ENCODE measurements around the gene VPS50.

Gene VPS50

GRCh38 chr7:93238131-93238530 lies 6.0 kb downstream of the VPS50 start:
- H3K4me3 ChIP-seq (ENCODE audit: low read depth in 1 of 5, low read length in 5 of 5) = no peak overlapping the region
- no peak overlapping the region for H3K9ac ChIP-seq (ENCODE audit: low read length in 5 of 5)
- H3K9me3 ChIP-seq (ENCODE audit: control insufficient read depth in 5 of 5, low read length in 5 of 5) = no peaks in the 10 kb centered on the region
- H3K4me1 ChIP-seq (ENCODE audit: control insufficient read depth in 5 of 5, insufficient read depth in 5 of 5, low read length in 5 of 5) = peaks cover 0 to 6% (median under 1%) of the 10 kb centered on the region in 5 donors
- no peak overlapping the region for H3K27ac ChIP-seq (ENCODE audit: low read depth, low read length)
- H3K36me3 ChIP-seq (ENCODE audit: control insufficient read depth in 5 of 5, insufficient read depth in 5 of 5, low read length in 5 of 5) = peaks cover 0 to 6% (median 3%) of the 10 kb centered on the region in 5 donors
- H3K27me3 ChIP-seq (ENCODE audit: control insufficient read depth in 5 of 5, insufficient read depth in 4 of 5, low read length in 5 of 5) = no peaks in the 10 kb centered on the region

GRCh38 chr7:93238748-93239147 lies 6.6 kb downstream of the VPS50 start:
- Histone ChIP-seq H3K36me3 (ENCODE audit: control insufficient read depth in 5 of 5, insufficient read depth in 5 of 5, low read length in 5 of 5) (peaks cover 0 to 6% (median 3%) of the 10 kb centered on the region in 5 donors), H3K9ac (ENCODE audit: low read length in 5 of 5) (no peak overlapping the region), H3K27me3 (ENCODE audit: control insufficient read depth in 5 of 5, insufficient read depth in 4 of 5, low read length in 5 of 5) (no peaks in the 10 kb centered on the region), H3K4me3 (ENCODE audit: low read depth in 1 of 5, low read length in 5 of 5) (no peak overlapping the region), H3K9me3 (ENCODE audit: control insufficient read depth in 5 of 5, low read length in 5 of 5) (no peaks in the 10 kb centered on the region), H3K4me1 (ENCODE audit: control insufficient read depth in 5 of 5, insufficient read depth in 5 of 5, low read length in 5 of 5) (peaks cover 0 to under 1% (median 0%) of the 10 kb centered on the region in 5 donors), H3K27ac (ENCODE audit: low read depth, low read length) (no peak overlapping the region)

GRCh38 chr7:93239824-93240223 lies 7.7 kb downstream of the VPS50 start:
- H3K4me3 ChIP-seq (ENCODE audit: low read depth in 1 of 5, low read length in 5 of 5) = no peak overlapping the region

GRCh38 chr7:93242106-93242505 lies 9.9 kb downstream of the VPS50 start:
- Histone ChIP-seq H3K27ac (ENCODE audit: low read depth, low read length) (no peak overlapping the region), H3K36me3 (ENCODE audit: control insufficient read depth in 5 of 5, insufficient read depth in 5 of 5, low read length in 5 of 5) (peaks cover 0 to 6% (median 3%) of the 10 kb centered on the region in 5 donors), H3K4me3 (ENCODE audit: low read depth in 1 of 5, low read length in 5 of 5) (no peak overlapping the region), H3K4me1 (ENCODE audit: control insufficient read depth in 5 of 5, insufficient read depth in 5 of 5, low read length in 5 of 5) (peaks cover 0 to 3% (median 0%) of the 10 kb centered on the region in 5 donors), H3K27me3 (ENCODE audit: control insufficient read depth in 5 of 5, insufficient read depth in 4 of 5, low read length in 5 of 5) (no peaks in the 10 kb centered on the region), H3K9ac (ENCODE audit: low read length in 5 of 5) (no peak overlapping the region), H3K9me3 (ENCODE audit: control insufficient read depth in 5 of 5, low read length in 5 of 5) (no peaks in the 10 kb centered on the region)

More at GRCh38 chr7:93239824-93240223, 7.7 kb downstream of the VPS50 start:
- Histone ChIP-seq H3K4me1 (ENCODE audit: control insufficient read depth in 5 of 5, insufficient read depth in 5 of 5, low read length in 5 of 5) (no peaks in the 10 kb centered on the region), H3K27me3 (ENCODE audit: control insufficient read depth in 5 of 5, insufficient read depth in 4 of 5, low read length in 5 of 5) (no peaks in the 10 kb centered on the region), H3K27ac (ENCODE audit: low read depth, low read length) (no peak overlapping the region), H3K36me3 (ENCODE audit: control insufficient read depth in 5 of 5, insufficient read depth in 5 of 5, low read length in 5 of 5) (peaks cover 0 to 6% (median 3%) of the 10 kb centered on the region in 5 donors), H3K9ac (ENCODE audit: low read length in 5 of 5) (no peak overlapping the region), H3K9me3 (ENCODE audit: control insufficient read depth in 5 of 5, low read length in 5 of 5) (no peaks in the 10 kb centered on the region)

- H3K4me3 ChIP-seq (ENCODE audit: low read depth in 1 of 5, low read length in 5 of 5) = peak overlapping the region in 1 of 5 donors; percentile 40
- no peaks in the 10 kb centered on the region for H3K27me3 ChIP-seq (ENCODE audit: control insufficient read depth in 5 of 5, insufficient read depth in 4 of 5, low read length in 5 of 5)
- H3K4me1 ChIP-seq (ENCODE audit: control insufficient read depth in 5 of 5, insufficient read depth in 5 of 5, low read length in 5 of 5) = peaks cover 0 to 3% (median 0%) of the 10 kb centered on the region in 5 donors
- peak overlapping the region in 1 of 5 donors; percentile 25 for H3K9ac ChIP-seq (ENCODE audit: low read length in 5 of 5)
- no peaks in the 10 kb centered on the region for H3K9me3 ChIP-seq (ENCODE audit: control insufficient read depth in 5 of 5, low read length in 5 of 5)
- H3K36me3 ChIP-seq (ENCODE audit: control insufficient read depth in 5 of 5, insufficient read depth in 5 of 5, low read length in 5 of 5) = peaks cover 0 to 6% (median 2%) of the 10 kb centered on the region in 5 donors
- no peak overlapping the region for H3K27ac ChIP-seq (ENCODE audit: low read depth, low read length)
Measured at GRCh38 chr7:93245525-93246432, 13.6 kb downstream of the VPS50 start.

GRCh38 chr7:93249491-93250148 lies 17.5 kb downstream of the VPS50 start:
- no peak overlapping the region for H3K9ac ChIP-seq (ENCODE audit: low read length in 5 of 5)
- peaks cover 0 to 7% (median 3%) of the 10 kb centered on the region in 5 donors for H3K36me3 ChIP-seq (ENCODE audit: control insufficient read depth in 5 of 5, insufficient read depth in 5 of 5, low read length in 5 of 5)
- H3K4me1 ChIP-seq (ENCODE audit: control insufficient read depth in 5 of 5, insufficient read depth in 5 of 5, low read length in 5 of 5) = peaks cover 0 to 3% (median 0%) of the 10 kb centered on the region in 5 donors
- no peaks in the 10 kb centered on the region for H3K27me3 ChIP-seq (ENCODE audit: control insufficient read depth in 5 of 5, insufficient read depth in 4 of 5, low read length in 5 of 5)
- no peak overlapping the region for H3K27ac ChIP-seq (ENCODE audit: low read depth, low read length)
- no peak overlapping the region for H3K4me3 ChIP-seq (ENCODE audit: low read depth in 1 of 5, low read length in 5 of 5)
- no peaks in the 10 kb centered on the region for H3K9me3 ChIP-seq (ENCODE audit: control insufficient read depth in 5 of 5, low read length in 5 of 5)

- Histone ChIP-seq H3K36me3 (ENCODE audit: control insufficient read depth in 5 of 5, insufficient read depth in 5 of 5, low read length in 5 of 5) (peaks cover 17 to 30% (median 22%) of the 10 kb centered on the region in 5 donors), H3K4me1 (ENCODE audit: control insufficient read depth in 5 of 5, insufficient read depth in 5 of 5, low read length in 5 of 5) (no peaks in the 10 kb centered on the region), H3K9me3 (ENCODE audit: control insufficient read depth in 5 of 5, low read length in 5 of 5) (no peaks in the 10 kb centered on the region), H3K4me3 (ENCODE audit: low read depth in 1 of 5, low read length in 5 of 5) (no peak overlapping the region), H3K9ac (ENCODE audit: low read length in 5 of 5) (no peak overlapping the region), H3K27me3 (ENCODE audit: control insufficient read depth in 5 of 5, insufficient read depth in 4 of 5, low read length in 5 of 5) (no peaks in the 10 kb centered on the region), H3K27ac (ENCODE audit: low read depth, low read length) (no peak overlapping the region)
Measured at GRCh38 chr7:93258661-93259060, 26.5 kb downstream of the VPS50 start.

GRCh38 chr7:93262535-93262934 lies 30.4 kb downstream of the VPS50 start:
- H3K4me3 ChIP-seq (ENCODE audit: low read depth in 1 of 5, low read length in 5 of 5) = no peak overlapping the region
- peaks cover 14 to 34% (median 22%) of the 10 kb centered on the region in 5 donors for H3K36me3 ChIP-seq (ENCODE audit: control insufficient read depth in 5 of 5, insufficient read depth in 5 of 5, low read length in 5 of 5)
- H3K4me1 ChIP-seq (ENCODE audit: control insufficient read depth in 5 of 5, insufficient read depth in 5 of 5, low read length in 5 of 5) = no peaks in the 10 kb centered on the region
- no peak overlapping the region for H3K9ac ChIP-seq (ENCODE audit: low read length in 5 of 5)
- H3K9me3 ChIP-seq (ENCODE audit: control insufficient read depth in 5 of 5, low read length in 5 of 5) = no peaks in the 10 kb centered on the region
- H3K27me3 ChIP-seq (ENCODE audit: control insufficient read depth in 5 of 5, insufficient read depth in 4 of 5, low read length in 5 of 5) = no peaks in the 10 kb centered on the region
- no peak overlapping the region for H3K27ac ChIP-seq (ENCODE audit: low read depth, low read length)

- H3K27ac ChIP-seq (ENCODE audit: low read depth, low read length) = no peak overlapping the region
- no peak overlapping the region for H3K9ac ChIP-seq (ENCODE audit: low read length in 5 of 5)
- peaks cover 7 to 34% (median 18%) of the 10 kb centered on the region in 5 donors for H3K36me3 ChIP-seq (ENCODE audit: control insufficient read depth in 5 of 5, insufficient read depth in 5 of 5, low read length in 5 of 5)
- H3K9me3 ChIP-seq (ENCODE audit: control insufficient read depth in 5 of 5, low read length in 5 of 5) = no peaks in the 10 kb centered on the region
- no peaks in the 10 kb centered on the region for H3K4me1 ChIP-seq (ENCODE audit: control insufficient read depth in 5 of 5, insufficient read depth in 5 of 5, low read length in 5 of 5)
- no peaks in the 10 kb centered on the region for H3K27me3 ChIP-seq (ENCODE audit: control insufficient read depth in 5 of 5, insufficient read depth in 4 of 5, low read length in 5 of 5)
- H3K4me3 ChIP-seq (ENCODE audit: low read depth in 1 of 5, low read length in 5 of 5) = no peak overlapping the region
Measured at GRCh38 chr7:93265220-93265619, 33.1 kb downstream of the VPS50 start.

- Histone ChIP-seq H3K4me3 (ENCODE audit: low read depth in 1 of 5, low read length in 5 of 5) (no peak overlapping the region), H3K27ac (ENCODE audit: low read depth, low read length) (no peak overlapping the region), H3K36me3 (ENCODE audit: control insufficient read depth in 5 of 5, insufficient read depth in 5 of 5, low read length in 5 of 5) (peaks cover 24 to 40% (median 28%) of the 10 kb centered on the region in 5 donors), H3K9ac (ENCODE audit: low read length in 5 of 5) (no peak overlapping the region), H3K27me3 (ENCODE audit: control insufficient read depth in 5 of 5, insufficient read depth in 4 of 5, low read length in 5 of 5) (no peaks in the 10 kb centered on the region), H3K9me3 (ENCODE audit: control insufficient read depth in 5 of 5, low read length in 5 of 5) (no peaks in the 10 kb centered on the region), H3K4me1 (ENCODE audit: control insufficient read depth in 5 of 5, insufficient read depth in 5 of 5, low read length in 5 of 5) (no peaks in the 10 kb centered on the region)
Measured at GRCh38 chr7:93279541-93279940, 47.4 kb downstream of the VPS50 start.

All from subcutaneous abdominal adipose tissue (tissue), 5 donors.